ENCODE measurements around the gene LRRK1. TPM values are rescaled to one million over a fixed set of nuclear protein-coding genes. Genes with fewer than 3 reads are reported as not detected.

The LRRK1 gene
- polyA plus RNA-seq, 1 donor (not counting 4 experiments of a cell fraction or from before 2014, with no cell fraction given) = 6.2 TPM

DNA sequence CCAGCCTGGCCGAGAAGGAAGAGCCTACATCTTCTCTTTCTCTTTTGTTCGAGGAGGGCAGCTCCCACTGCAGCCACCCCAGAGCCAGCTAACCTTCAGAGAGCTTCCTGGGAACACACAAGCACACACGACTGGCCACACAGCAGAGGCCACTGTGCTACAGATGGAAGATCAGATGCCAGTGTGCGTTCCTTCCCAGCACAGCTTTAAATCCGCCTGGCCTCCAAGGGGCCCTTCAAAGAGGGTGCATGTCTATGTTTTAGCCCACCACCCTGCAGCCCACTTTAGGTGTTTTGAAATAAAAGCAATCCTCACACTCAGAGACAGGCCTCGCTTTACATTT is 27.2 kb upstream of the LRRK1 start:
- H3K27ac ChIP-seq (ENCODE audit: control insufficient read depth, insufficient read depth, low read length) = no peak overlapping the region
- no peak overlapping the region for H2AFZ ChIP-seq (ENCODE audit: control insufficient read depth, low read length)
- H3K9me1 ChIP-seq (ENCODE audit: control insufficient read depth, extremely low read depth, insufficient read depth, low read length) = no peaks in the 10 kb centered on the region
- H3K36me3 ChIP-seq (ENCODE audit: control insufficient read depth in 2 of 2, extremely low read depth in 1 of 2, insufficient read depth in 2 of 2, low read length in 2 of 2) = peaks cover 24 to 52% of the 10 kb centered on the region in 2 experiments
- peaks cover 11% of the 10 kb centered on the region for H3K4me1 ChIP-seq (ENCODE audit: control insufficient read depth, extremely low read depth, insufficient read depth, low read length)
- no peak overlapping the region for H3K4me3 ChIP-seq (ENCODE audit: control insufficient read depth in 2 of 3, extremely low read depth in 1 of 3, insufficient read depth in 2 of 3, low read depth in 1 of 3, low read length in 3 of 3)
- no peak overlapping the region for H3K4me2 ChIP-seq (ENCODE audit: control insufficient read depth, extremely low read depth, insufficient read depth, low read depth, low read length)
- H3K9me3 ChIP-seq (ENCODE audit: control insufficient read depth, low read depth, low read length) = no peaks in the 10 kb centered on the region
- FAIRE-seq (no peak), DNase-seq (ENCODE audit: low read depth, low spot score) (no peak)
- no peaks in the 10 kb centered on the region for H4K20me1 ChIP-seq (ENCODE audit: control insufficient read depth, extremely low read depth, insufficient read depth, low read length)
- peaks cover 3% of the 10 kb centered on the region for H3K79me2 ChIP-seq (ENCODE audit: control insufficient read depth, insufficient read depth, low read length)
- no peak for TF ChIP-seq EZH2 (IDR thresholded peaks at IDR 0.05; ENCODE audit: low read length)
- TF ChIP-seq, protein P1, sequence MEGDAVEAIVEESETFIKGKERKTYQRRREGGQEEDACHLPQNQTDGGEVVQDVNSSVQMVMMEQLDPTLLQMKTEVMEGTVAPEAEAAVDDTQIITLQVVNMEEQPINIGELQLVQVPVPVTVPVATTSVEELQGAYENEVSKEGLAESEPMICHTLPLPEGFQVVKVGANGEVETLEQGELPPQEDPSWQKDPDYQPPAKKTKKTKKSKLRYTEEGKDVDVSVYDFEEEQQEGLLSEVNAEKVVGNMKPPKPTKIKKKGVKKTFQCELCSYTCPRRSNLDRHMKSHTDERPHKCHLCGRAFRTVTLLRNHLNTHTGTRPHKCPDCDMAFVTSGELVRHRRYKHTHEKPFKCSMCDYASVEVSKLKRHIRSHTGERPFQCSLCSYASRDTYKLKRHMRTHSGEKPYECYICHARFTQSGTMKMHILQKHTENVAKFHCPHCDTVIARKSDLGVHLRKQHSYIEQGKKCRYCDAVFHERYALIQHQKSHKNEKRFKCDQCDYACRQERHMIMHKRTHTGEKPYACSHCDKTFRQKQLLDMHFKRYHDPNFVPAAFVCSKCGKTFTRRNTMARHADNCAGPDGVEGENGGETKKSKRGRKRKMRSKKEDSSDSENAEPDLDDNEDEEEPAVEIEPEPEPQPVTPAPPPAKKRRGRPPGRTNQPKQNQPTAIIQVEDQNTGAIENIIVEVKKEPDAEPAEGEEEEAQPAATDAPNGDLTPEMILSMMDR (optimal IDR thresholded peaks at IDR 0.05 in 1 of 3, IDR thresholded peaks at IDR 0.05 in 1 of 3, conservative IDR thresholded peaks at IDR 0.05 in 1 of 3; ENCODE audit: extremely low read depth in 1 of 3, insufficient read depth in 2 of 3, low read length in 3 of 3) = no peak
- dilution Hi-C loops (cut with MboI; ENCODE audit: extremely low pct_ligation_motif_present, low sequenced_read_pairs) = no loop called here
- no peak overlapping the region for H3K9ac ChIP-seq (ENCODE audit: control insufficient read depth, extremely low read depth, insufficient read depth, low read length)
- no peaks in the 10 kb centered on the region for H3K27me3 ChIP-seq (ENCODE audit: control insufficient read depth, extremely low read depth, insufficient read depth, low read length)

DNA sequence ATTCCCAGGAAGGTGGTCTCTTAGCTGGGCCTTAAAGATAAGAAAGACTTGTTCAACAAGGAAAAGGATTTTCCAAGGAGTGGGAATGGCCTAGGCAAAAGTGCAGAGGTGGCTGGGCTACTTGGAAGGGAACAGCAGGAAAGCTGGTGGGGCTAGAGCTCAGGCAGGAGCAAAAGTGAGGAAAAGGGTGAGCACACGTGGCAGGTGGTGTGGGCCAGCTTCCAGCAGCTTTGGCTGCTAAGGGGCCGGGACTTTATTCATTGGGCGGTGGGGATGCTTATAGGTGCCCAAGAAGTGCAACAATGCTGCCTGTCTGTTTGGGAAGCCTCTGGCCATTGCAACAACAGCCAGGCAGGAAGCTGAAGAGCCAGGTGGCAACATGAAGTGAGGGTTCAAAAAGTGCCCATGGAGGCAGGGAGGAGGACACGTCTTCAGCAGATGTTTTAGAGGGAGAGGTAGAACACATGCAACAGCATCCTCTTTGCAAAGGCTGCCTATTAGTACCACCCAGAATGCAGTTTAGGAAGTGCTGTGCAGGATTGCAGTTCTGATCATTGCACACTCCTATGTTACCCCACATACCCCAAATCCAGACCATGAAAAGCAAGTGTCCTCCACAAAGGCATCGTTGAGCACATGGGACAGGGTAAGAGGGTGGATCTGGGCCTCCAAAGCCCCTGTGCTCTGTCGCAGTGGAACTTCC is 25.7 kb upstream of the LRRK1 start:
- FAIRE-seq = no peak
- dilution Hi-C loops (cut with MboI; ENCODE audit: extremely low pct_ligation_motif_present, low sequenced_read_pairs) = no loop called here
- Histone ChIP-seq H3K4me2 (ENCODE audit: control insufficient read depth, extremely low read depth, insufficient read depth, low read depth, low read length) (no peak overlapping the region), H3K9me1 (ENCODE audit: control insufficient read depth, extremely low read depth, insufficient read depth, low read length) (no peaks in the 10 kb centered on the region), H4K20me1 (ENCODE audit: control insufficient read depth, extremely low read depth, insufficient read depth, low read length) (no peaks in the 10 kb centered on the region), H3K9me3 (ENCODE audit: control insufficient read depth, low read depth, low read length) (no peaks in the 10 kb centered on the region), H3K27me3 (ENCODE audit: control insufficient read depth, extremely low read depth, insufficient read depth, low read length) (no peaks in the 10 kb centered on the region), H3K4me3 (ENCODE audit: control insufficient read depth in 2 of 3, extremely low read depth in 1 of 3, insufficient read depth in 2 of 3, low read depth in 1 of 3, low read length in 3 of 3) (no peak overlapping the region), H3K79me2 (ENCODE audit: control insufficient read depth, insufficient read depth, low read length) (peaks cover 2% of the 10 kb centered on the region), H3K9ac (ENCODE audit: control insufficient read depth, extremely low read depth, insufficient read depth, low read length) (no peak overlapping the region), H3K4me1 (ENCODE audit: control insufficient read depth, extremely low read depth, insufficient read depth, low read length) (peaks cover 11% of the 10 kb centered on the region), H3K36me3 (ENCODE audit: control insufficient read depth in 2 of 2, extremely low read depth in 1 of 2, insufficient read depth in 2 of 2, low read length in 2 of 2) (peaks cover 28 to 48% of the 10 kb centered on the region in 2 experiments), H3K27ac (ENCODE audit: control insufficient read depth, insufficient read depth, low read length) (no peak overlapping the region), H2AFZ (ENCODE audit: control insufficient read depth, low read length) (no peak overlapping the region)
- no peak for TF ChIP-seq EZH2 (IDR thresholded peaks at IDR 0.05; ENCODE audit: low read length)
- TF ChIP-seq, protein P1 (optimal IDR thresholded peaks at IDR 0.05 in 1 of 3, IDR thresholded peaks at IDR 0.05 in 1 of 3, conservative IDR thresholded peaks at IDR 0.05 in 1 of 3; ENCODE audit: extremely low read depth in 1 of 3, insufficient read depth in 2 of 3, low read length in 3 of 3) = no peak
- DNase-seq (ENCODE audit: low read depth, low spot score) = no peak
